Coronary artery (tissue), 2 donors: ENCODE data around the gene SMIM27.
A peak's percentile ranks its signal among the peaks of the same experiment; 100 is the strongest.
"Not testable (repeated sequence)": the region's sequence is repeated elsewhere in the genome, so short reads cannot be mapped to it uniquely, and the experiment has no call there.

Source experiments
- DNase-seq: peaks from one replicate; pipeline ENCODE4 v3.0.0-alpha.2; 2017; ENCODE audit warnings: low spot score
- H3K27ac ChIP-seq, 2 donors: fragments of 200-600 bp; sonication (generic); one replicate each; pipeline ENCODE4 v1.5.1; 2016 to 2019
- H3K4me3 ChIP-seq: fragments of 200-600 bp; sonication (generic); 2 replicates; pipeline ENCODE4 v1.5.1; 2016; ENCODE audit warnings: mild to moderate bottlenecking, moderate library complexity
- TF ChIP-seq, protein P1 (sequence below): fragments of 200-600 bp; sonication (generic); IDR thresholded peaks from one replicate; pipeline ENCODE4 v1.5.1; 2019; ENCODE audit warnings: antibody characterized with exemption

The SMIM27 gene, protein sequence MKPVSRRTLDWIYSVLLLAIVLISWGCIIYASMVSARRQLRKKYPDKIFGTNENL

DNA sequence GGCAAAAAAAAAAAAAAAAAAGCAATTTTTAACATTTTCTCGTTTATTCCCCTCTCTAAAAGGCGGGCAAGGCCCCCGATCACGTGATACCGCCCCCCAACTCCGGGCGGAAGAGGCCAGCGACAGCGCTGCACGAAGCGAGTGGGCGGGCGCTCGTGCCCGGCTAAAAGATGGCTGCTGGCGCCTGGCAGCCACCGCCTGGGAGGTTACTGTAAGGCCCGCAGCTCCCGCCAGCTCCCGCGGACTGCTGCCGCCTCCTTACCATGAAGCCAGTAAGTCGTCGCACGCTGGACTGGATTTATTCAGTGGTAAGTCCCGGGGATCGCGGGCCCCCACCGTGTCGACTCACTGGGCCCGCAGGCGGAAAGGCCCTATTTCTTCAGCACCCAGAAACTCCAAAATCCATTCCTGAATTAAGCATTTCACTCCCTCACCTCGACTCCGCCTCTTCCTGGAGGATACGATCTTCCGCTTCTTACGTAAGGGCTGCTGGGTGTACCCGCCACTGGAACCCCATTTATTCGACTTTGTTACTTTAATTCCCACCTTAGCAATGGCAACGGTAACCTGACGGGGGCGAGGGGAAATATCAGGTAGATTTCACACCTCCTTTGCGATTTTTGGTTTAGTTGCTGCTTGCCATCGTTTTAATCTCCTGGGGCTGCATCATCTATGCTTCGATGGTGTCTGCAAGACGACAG is at the start of gene SMIM27, which contains the start of gene TOPORS:
Gene SMIM27 (plus strand): TSS at position 156 of the 701 bp plus-strand sequence. CDS start 108 bp downstream, at position 264.
Gene TOPORS (minus strand): TSS at position 415 of the 701 bp plus-strand sequence. CDS start 150 bp downstream, at position 265.
- H3K27ac ChIP-seq: peak within 1 kb of the TSS; percentile 80 to 94
- TF ChIP-seq, protein P1, sequence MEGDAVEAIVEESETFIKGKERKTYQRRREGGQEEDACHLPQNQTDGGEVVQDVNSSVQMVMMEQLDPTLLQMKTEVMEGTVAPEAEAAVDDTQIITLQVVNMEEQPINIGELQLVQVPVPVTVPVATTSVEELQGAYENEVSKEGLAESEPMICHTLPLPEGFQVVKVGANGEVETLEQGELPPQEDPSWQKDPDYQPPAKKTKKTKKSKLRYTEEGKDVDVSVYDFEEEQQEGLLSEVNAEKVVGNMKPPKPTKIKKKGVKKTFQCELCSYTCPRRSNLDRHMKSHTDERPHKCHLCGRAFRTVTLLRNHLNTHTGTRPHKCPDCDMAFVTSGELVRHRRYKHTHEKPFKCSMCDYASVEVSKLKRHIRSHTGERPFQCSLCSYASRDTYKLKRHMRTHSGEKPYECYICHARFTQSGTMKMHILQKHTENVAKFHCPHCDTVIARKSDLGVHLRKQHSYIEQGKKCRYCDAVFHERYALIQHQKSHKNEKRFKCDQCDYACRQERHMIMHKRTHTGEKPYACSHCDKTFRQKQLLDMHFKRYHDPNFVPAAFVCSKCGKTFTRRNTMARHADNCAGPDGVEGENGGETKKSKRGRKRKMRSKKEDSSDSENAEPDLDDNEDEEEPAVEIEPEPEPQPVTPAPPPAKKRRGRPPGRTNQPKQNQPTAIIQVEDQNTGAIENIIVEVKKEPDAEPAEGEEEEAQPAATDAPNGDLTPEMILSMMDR: no peak
- H3K4me3 ChIP-seq: peak within 1 kb of the TSS; percentile 85
- peak; percentile 94 for DNase-seq

DNA sequence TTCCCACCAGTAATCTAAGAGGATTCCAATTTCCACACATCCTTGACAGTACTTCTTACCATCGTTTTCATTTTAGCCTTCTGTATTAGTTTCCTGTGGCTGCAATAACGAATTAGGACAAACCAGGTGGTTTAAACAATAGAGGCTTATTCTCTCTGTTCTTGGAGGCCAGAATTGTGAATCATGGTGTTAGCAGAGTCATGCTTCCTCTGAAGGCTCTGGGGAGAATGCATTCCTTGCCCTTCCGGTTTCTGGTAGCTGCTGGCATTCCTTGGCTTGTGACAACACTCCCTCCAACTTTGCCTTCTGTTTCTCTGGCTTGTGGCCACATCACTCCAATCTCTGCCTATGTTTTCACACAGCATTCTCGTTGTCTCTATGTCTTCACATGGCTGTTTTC is 49.7 kb upstream of the SMIM27 start:
- no peak overlapping the region for H3K4me3 ChIP-seq
- no peak for DNase-seq
- H3K27ac ChIP-seq: no peak overlapping the region
- TF ChIP-seq, protein P1: no peak

DNA sequence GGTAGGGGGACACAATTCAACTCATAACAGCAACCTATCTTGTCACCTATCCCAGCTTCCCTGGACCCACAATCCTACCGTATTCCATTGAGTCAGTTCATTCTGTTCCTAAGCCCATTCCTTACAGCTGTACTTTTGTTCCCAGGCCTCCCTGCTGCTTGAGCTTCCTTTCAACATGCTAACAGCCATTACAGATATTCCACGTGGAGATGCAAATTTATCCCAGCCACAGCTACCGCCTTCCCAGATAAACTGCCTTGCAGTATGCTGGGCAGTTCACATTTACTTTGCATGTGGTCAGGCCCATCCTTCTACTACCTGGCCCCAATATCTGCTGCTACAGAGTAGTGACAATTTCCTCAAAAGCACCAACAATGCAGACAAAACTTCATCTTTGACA is 49.1 kb upstream of the SMIM27 start:
- DNase-seq: no peak
- Histone ChIP-seq H3K4me3 (no peak overlapping the region), H3K27ac (no peak overlapping the region)
- TF ChIP-seq, protein P1: no peak

DNA sequence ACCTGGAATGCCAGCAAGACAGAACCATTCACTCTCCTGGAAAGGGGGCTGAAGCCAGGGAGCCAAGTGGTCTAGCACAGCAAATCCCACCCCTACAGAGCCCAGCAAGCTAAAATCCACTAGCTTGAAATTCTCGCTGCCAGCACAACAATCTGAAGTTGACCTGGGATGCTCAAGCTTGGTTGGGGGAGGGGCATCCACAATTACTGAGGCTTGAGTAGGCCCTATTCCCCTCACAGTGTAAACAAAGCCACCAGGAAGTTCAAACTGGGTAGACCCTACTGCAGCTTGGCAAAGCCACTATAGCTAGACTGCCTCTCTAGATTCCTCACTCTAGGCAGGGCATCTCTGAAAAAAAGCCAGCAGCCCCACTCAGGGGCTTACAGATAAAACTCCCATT is 43.4 kb upstream of the SMIM27 start:
- no peak overlapping the region for H3K27ac ChIP-seq
- TF ChIP-seq, protein P1: no peak
- no peak overlapping the region for H3K4me3 ChIP-seq
- no peak for DNase-seq

DNA sequence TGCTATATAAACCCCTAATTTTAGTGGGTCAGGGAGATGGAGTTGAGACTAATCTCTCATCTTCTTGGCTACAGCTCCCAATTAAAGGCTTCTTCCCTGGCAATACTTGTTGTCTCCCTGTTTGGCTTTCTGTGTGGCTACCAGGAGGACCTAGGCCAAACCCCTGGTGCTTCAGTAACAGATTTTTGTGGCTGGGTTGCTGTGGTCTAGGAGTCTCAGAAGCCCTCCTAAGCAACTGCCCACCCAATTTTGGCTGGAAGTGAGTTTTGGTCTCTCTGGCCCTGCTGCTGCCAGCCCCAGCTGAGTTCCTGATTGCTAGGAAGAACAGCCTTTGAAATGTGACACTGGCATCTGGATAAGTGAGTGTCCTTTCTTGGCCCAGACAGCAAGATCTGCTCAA is 35.9 kb upstream of the SMIM27 start:
- Histone ChIP-seq H3K4me3 (no peak overlapping the region), H3K27ac (no peak overlapping the region)
- DNase-seq: no peak
- TF ChIP-seq, protein P1: no peak

DNA sequence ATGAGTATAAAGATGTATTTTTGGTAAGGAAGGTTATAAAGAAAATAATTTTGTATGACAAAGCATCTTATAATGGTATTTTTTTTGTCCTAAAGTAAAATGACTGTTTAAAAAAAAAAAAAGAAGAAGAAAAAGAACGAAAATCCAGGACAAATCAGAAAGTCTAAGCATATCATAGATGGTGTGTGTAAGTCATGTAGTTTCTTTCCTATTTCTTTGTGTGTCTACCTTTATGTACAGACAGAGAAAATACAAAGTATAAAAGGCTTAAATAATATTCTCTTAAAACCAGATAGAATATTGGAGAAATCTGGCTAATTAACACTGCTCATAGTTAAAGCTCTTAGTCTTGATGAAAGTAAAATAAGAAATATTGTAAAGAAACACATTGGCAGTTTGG is 33.9 kb upstream of the SMIM27 start:
- TF ChIP-seq, protein P1: no peak
- Histone ChIP-seq H3K4me3 (no peak overlapping the region), H3K27ac (no peak overlapping the region)
- DNase-seq: no peak

DNA sequence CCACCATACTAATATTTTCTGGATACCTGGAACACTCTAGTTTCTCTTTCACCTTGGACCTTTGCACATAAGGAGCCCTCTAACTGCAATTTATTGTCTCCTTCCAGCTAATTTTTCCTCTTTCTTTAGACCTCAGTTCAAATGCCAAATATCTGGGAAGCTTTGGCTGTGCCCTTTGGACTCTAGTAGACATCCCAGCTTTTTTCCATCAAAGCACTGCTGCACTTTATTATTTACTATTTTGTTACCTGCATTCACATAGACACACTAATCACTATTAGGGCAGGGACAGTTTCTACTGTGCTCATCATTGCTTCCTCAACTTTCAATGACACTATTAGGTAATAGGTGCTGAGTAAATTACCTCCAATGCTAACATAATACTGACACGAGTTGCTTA is 28.2 kb upstream of the SMIM27 start:
- H3K27ac ChIP-seq: no peak overlapping the region
- DNase-seq: no peak
- no peak overlapping the region for H3K4me3 ChIP-seq
- TF ChIP-seq, protein P1: no peak

DNA sequence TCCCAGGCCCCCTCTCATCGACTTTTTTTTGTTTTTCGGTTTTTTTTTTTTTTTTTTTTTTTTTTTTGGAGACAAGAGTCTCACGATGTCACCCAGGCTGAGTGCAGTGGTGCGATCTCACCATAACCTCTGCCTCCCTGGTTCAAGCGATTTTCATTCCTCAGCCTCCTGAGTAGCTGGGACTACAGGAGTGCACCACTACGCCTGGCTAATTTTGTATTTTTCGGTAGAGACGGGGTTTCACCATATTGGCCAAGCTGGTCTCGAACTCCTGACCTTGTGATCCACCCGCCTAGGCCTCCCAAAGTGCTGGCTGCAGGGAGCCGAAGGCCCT is 27.6 kb upstream of the SMIM27 start:
- H3K27ac ChIP-seq, DNase-seq: not testable (repeated sequence)
- H3K4me3 ChIP-seq: peak overlapping the region; percentile 84
